Transverse colon (tissue), 4 donors: ENCODE data around the gene MOGAT1.

ENCODE experiments used
- EP300 ChIP-seq: sonication (generic); formaldehyde crosslinking; IDR thresholded peaks from one replicate; pipeline ENCODE4 v1.6.1; 2017; ENCODE audit warnings: antibody characterized with exemption, low read depth
- POLR2A ChIP-seq: fragments of 450-650 bp; IDR thresholded peaks from one replicate; pipeline ENCODE4 v1.6.1; 2016; ENCODE audit warnings: antibody characterized with exemption, mild to moderate bottlenecking, moderate library complexity
- POLR2AphosphoS5 ChIP-seq, 3 donors: sonication (generic); formaldehyde crosslinking; IDR thresholded peaks; one replicate each; pipeline ENCODE4 v1.6.1; 2016; ENCODE audit warnings: antibody characterized with exemption in 3 of 3
- TF ChIP-seq, protein P1 (sequence below), 5 experiments: fragments of 200-600 bp in 3 of 5; fragments of 450-650 bp in 2 of 5; sonication (generic) in 3 of 5; IDR thresholded peaks; 1 replicate in 2 of 5; 2 replicates in 3 of 5; pipeline ENCODE4 v1.5.1; 2016 to 2017; ENCODE audit warnings: antibody characterized with exemption in 5 of 5, inconsistent platforms in 3 of 5, mild to moderate bottlenecking in 2 of 5, moderate library complexity in 1 of 5

DNA sequence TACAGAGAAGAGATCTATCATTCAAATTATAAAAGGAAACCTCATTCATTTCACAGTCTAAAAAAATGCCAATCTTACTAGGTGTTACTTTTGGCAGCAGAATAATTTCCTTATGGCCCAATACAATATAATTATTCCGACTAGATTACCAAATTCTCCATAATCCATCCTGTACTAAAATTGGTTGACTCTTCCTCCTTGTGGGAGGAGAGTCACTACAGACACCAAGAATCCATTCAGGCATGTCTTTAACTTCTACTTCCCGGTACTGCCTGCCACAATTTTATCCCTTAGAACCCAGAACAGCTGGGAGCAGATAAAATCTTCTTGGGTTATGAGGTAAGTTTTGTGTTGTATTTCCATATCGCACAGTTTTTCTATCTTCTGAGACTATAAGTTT is 25.4 kb upstream of the MOGAT1 start:
- no peak for TF ChIP-seq POLR2AphosphoS5 (IDR thresholded peaks at IDR 0.05)
- TF ChIP-seq, protein P1, sequence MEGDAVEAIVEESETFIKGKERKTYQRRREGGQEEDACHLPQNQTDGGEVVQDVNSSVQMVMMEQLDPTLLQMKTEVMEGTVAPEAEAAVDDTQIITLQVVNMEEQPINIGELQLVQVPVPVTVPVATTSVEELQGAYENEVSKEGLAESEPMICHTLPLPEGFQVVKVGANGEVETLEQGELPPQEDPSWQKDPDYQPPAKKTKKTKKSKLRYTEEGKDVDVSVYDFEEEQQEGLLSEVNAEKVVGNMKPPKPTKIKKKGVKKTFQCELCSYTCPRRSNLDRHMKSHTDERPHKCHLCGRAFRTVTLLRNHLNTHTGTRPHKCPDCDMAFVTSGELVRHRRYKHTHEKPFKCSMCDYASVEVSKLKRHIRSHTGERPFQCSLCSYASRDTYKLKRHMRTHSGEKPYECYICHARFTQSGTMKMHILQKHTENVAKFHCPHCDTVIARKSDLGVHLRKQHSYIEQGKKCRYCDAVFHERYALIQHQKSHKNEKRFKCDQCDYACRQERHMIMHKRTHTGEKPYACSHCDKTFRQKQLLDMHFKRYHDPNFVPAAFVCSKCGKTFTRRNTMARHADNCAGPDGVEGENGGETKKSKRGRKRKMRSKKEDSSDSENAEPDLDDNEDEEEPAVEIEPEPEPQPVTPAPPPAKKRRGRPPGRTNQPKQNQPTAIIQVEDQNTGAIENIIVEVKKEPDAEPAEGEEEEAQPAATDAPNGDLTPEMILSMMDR (IDR thresholded peaks at IDR 0.05), result no peak
- no peak for TF ChIP-seq POLR2A
- TF ChIP-seq EP300, result no peak
